SK-N-MC (cell line): ENCODE results near the gene TMEFF2.
A peak's percentile ranks its signal among the peaks of the same experiment; 100 is the strongest.

Experiments
- DNase-seq: peaks from one replicate; pipeline ENCODE4 v3.0.0-alpha.2; 2011; ENCODE audit warnings: low read depth, low spot score
- H3K27ac ChIP-seq: fragments of 200-600 bp; sonication (generic); 2 replicates; pipeline ENCODE4 v1.5.1; 2016; ENCODE audit warnings: mixed run types
- H3K36me3 ChIP-seq: fragments of 200-600 bp; sonication (generic); 2 replicates; pipeline ENCODE4 v1.6.1; 2017; ENCODE audit warnings: antibody characterized with exemption, low read length, mixed read lengths; ENCODE audit not compliant: insufficient read depth
- H3K4me3 ChIP-seq: fragments of 200-600 bp; sonication (generic); 2 replicates; pipeline ENCODE4 v1.5.1; 2016
- H3K9ac ChIP-seq: fragments of 200-600 bp; sonication (generic); 2 replicates; pipeline ENCODE4 v1.8.0; 2017; ENCODE audit warnings: mixed run types, mixed read lengths; ENCODE audit not compliant: insufficient read length
- H3K9me3 ChIP-seq: fragments of 200-600 bp; sonication (generic); 2 replicates; pipeline ENCODE4 v1.6.1; 2017; ENCODE audit warnings: low read depth, mild to moderate bottlenecking, antibody characterized with exemption, low read length, moderate library complexity, mixed read lengths
- EZH2 ChIP-seq: fragments of 200-600 bp; sonication (generic); IDR thresholded peaks from one replicate; pipeline ENCODE4 v1.6.1; 2017; ENCODE audit warnings: antibody characterized with exemption
- FOXP2 ChIP-seq: optimal IDR thresholded peaks from 2 replicates; pipeline ENCODE3; 2011; ENCODE audit warnings: mild to moderate bottlenecking, moderate library complexity; ENCODE audit not compliant: insufficient read depth; ENCODE audit errors: extremely low read length, control extremely low read depth
- POLR2AphosphoS5 ChIP-seq: IDR thresholded peaks from 2 replicates; pipeline ENCODE4 v1.6.1; 2012; ENCODE audit warnings: mild to moderate bottlenecking, low read depth, low read length, borderline replicate concordance

TMEFF2 gene

GRCh38 chr2:192195548-192196418 lies 1.1 kb upstream of the TMEFF2 start:
- H3K36me3 ChIP-seq = peaks cover 6% of the 10 kb centered on the region; the same call in 1 of the 2 replicates
- H3K9me3 ChIP-seq = no peaks in the 10 kb centered on the region
- DNase-seq = no peak
- no peak overlapping the region for H3K27ac ChIP-seq
- peak overlapping the region; percentile 48 for H3K9ac ChIP-seq
- peak overlapping the region; percentile 86 for H3K4me3 ChIP-seq
- TF ChIP-seq EZH2 (no peak), POLR2AphosphoS5 (0 out of 2 replicates have a peak, but pooled peaks have one; percentile 19)

GRCh38 chr2:192194265-192194865 lies 368 bp downstream of the TMEFF2 start:
- Histone ChIP-seq H3K27ac (no peak overlapping the region), H3K36me3 (peaks cover 6% of the 10 kb centered on the region; the same call in 1 of the 2 replicates), H3K9ac (peak overlapping the region; percentile 6), H3K9me3 (no peaks in the 10 kb centered on the region), H3K4me3 (peak overlapping the region; percentile 86)
- DNase-seq = no peak
- no peak for TF ChIP-seq EZH2
- TF ChIP-seq FOXP2 = no peak
- no peak for TF ChIP-seq POLR2AphosphoS5

- Histone ChIP-seq H3K27ac (no peak overlapping the region), H3K36me3 (peaks cover 8% of the 10 kb centered on the region; the same call in 1 of the 2 replicates), H3K9me3 (no peaks in the 10 kb centered on the region), H3K9ac (no peak overlapping the region), H3K4me3 (no peak overlapping the region)
- TF ChIP-seq EZH2 (no peak), POLR2AphosphoS5 (no peak), FOXP2 (no peak)
- DNase-seq = peak; percentile 39
Observed at GRCh38 chr2:192190474-192190873, 4.3 kb downstream of the TMEFF2 start.

GRCh38 chr2:192186806-192187205 lies 7.9 kb downstream of the TMEFF2 start:
- TF ChIP-seq EZH2 (no peak), FOXP2 (no peak), POLR2AphosphoS5 (no peak)
- no peaks in the 10 kb centered on the region for H3K9me3 ChIP-seq
- no peak overlapping the region for H3K4me3 ChIP-seq
- no peak overlapping the region for H3K9ac ChIP-seq
- H3K36me3 ChIP-seq = peaks cover 26% of the 10 kb centered on the region
- DNase-seq = no peak
- no peak overlapping the region for H3K27ac ChIP-seq

GRCh38 chr2:192184349-192184748 lies 10.4 kb downstream of the TMEFF2 start:
- TF ChIP-seq EZH2 = no peak
- no peak for TF ChIP-seq POLR2AphosphoS5
- TF ChIP-seq FOXP2 = no peak
- Histone ChIP-seq H3K36me3 (peaks cover 20% of the 10 kb centered on the region; the same call in 1 of the 2 replicates), H3K27ac (no peak overlapping the region), H3K4me3 (no peak overlapping the region), H3K9ac (no peak overlapping the region), H3K9me3 (no peaks in the 10 kb centered on the region)
- no peak for DNase-seq

GRCh38 chr2:192183296-192183695 lies 11.4 kb downstream of the TMEFF2 start:
- H3K27ac ChIP-seq = no peak overlapping the region
- no peak overlapping the region for H3K4me3 ChIP-seq
- H3K9me3 ChIP-seq = no peaks in the 10 kb centered on the region
- H3K36me3 ChIP-seq = peaks cover 20% of the 10 kb centered on the region; the same call in 1 of the 2 replicates
- H3K9ac ChIP-seq = no peak overlapping the region
- DNase-seq = no peak
- TF ChIP-seq POLR2AphosphoS5 = no peak
- no peak for TF ChIP-seq EZH2
- no peak for TF ChIP-seq FOXP2

GRCh38 chr2:192166946-192167345 lies 27.8 kb downstream of the TMEFF2 start:
- no peaks in the 10 kb centered on the region for H3K9me3 ChIP-seq
- H3K9ac ChIP-seq = no peak overlapping the region
- H3K36me3 ChIP-seq = no peaks in the 10 kb centered on the region
- no peak for DNase-seq
- TF ChIP-seq EZH2 = no peak
- TF ChIP-seq FOXP2 = no peak
- TF ChIP-seq POLR2AphosphoS5 = no peak
- H3K4me3 ChIP-seq = no peak overlapping the region
- no peak overlapping the region for H3K27ac ChIP-seq

GRCh38 chr2:192165842-192166241 lies 28.9 kb downstream of the TMEFF2 start:
- no peak overlapping the region for H3K9ac ChIP-seq
- no peak for DNase-seq
- no peaks in the 10 kb centered on the region for H3K36me3 ChIP-seq
- no peak overlapping the region for H3K4me3 ChIP-seq
- TF ChIP-seq FOXP2 = no peak
- TF ChIP-seq EZH2 = no peak
- no peak for TF ChIP-seq POLR2AphosphoS5
- H3K27ac ChIP-seq = no peak overlapping the region
- no peaks in the 10 kb centered on the region for H3K9me3 ChIP-seq
